ENCODE data around the gene CCDC194.
"Not testable (repeated sequence)": the region's sequence is repeated elsewhere in the genome, so short reads cannot be mapped to it uniquely, and the experiment has no call there.

CCDC194 gene

DNA sequence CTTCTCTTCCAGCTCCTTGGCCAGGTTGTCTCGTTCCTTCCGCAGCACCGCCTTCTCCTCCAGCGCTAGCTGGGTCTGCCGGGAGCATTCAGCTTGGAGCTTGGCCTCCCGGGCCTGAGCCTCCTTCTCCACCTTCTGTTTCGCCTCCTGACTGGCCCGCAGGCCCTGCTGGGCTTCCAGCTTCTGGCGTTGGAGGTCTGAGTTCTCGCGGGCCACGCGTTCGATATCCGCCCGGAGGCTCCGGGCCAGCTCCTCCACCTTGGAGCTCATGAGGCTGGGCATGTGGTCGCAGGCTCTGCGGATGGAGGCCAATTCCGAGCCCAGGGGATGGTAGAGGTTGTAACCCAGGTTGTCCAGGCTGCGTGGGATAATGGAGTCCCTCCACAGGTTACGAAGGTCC is 28.6 kb downstream of the CCDC194 start:
- DNase-seq, result no peak

DNA sequence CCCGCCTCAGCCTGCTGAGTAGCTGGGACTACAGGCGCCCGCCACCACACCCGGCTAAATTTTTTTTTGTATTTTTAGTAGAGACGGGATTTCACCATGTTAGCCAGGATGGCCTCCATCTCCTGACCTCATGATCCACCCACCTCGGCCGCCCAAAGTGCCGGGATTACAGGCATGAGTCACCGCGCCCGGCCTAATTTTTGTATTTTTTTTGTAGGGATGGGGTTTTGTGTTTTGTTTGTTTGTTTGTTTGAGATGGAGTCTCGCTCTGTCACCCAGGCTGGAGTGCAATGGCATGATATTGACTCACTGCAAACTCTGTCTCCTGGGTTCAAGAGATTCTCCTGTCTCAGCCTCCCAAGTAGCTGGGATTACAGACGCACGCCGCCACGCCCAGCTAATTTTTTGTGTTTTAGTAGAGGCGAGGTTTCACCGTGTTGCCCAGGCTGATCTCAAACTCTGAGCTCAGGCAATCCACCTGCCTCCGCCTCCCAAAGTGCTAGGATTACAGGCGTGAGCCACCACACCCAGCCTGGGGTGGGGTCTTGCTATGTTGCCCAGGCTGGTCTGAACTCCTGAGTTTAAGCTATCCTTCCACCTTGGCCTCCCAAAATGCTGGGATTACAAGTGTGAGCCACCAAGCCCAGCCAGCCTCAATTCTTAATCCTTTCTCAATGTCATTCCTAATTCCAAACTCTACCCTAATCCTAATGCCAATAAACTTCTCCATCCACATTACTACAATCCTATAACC is 30.0 kb downstream of the CCDC194 start:
- not testable (repeated sequence) for DNase-seq

DNA sequence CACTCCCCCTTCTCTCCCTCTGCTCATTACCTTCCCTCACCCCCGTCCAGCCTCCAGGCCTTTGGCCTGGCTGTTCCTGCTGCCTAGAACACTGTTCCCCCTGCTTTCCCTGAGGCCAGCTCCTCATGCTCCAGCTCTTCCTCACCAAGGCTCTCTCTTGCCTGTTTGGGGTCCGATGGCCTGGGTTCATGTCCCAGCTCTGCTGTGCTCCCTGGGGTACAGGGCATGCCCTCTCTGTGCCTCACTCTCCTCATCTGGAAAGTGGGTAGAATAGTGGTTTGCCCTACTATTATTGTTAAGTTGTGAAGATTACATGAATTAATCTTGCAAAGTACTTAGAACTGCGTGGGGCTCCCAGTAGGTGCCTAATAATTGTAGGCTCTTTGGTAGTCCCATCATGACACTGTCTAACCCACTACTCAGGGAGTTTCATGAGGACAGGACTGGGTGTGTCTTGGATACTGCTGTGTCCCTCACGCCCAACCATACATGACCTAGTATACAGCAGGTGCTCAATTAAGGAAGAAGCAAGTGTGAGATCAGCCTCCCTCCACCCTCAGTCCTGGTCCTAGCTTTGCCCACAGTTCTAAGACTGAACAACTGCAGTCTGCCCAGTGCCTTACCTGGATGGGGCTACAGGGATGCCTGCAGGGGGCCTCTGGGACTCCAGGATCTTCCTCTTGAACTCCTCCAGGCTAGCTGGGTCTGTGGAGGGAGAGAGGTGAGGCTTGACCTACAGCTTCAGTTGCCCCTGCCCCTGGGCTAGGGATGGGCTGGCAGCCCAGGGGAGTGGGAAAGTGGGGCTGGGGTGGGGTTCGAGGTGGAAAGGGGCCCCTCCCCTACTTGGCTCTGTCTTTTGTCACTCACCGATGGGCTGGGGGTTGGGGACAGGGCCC is 33.8 kb downstream of the CCDC194 start:
- DNase-seq, result no peak

DNA sequence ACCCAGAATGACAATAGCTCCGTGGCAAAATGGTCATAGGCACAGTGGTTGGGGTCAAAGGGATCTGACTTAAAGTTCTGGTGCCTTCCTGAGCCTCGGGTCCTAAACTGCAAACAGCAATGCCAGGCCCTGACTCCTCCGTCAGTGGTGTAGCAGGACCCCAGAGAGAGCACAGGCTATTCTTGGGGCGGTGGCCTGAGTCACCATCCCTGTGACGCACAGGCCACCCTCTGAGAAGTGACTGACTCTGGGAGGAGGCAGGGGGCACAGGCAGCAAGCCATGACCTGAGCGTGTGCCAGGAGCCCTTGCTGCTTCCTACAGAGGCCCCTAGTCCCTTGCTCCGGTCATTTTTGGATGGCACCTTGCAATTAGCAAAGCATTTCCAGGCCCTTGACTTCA is 35.6 kb downstream of the CCDC194 start:
- DNase-seq, result no peak

DNA sequence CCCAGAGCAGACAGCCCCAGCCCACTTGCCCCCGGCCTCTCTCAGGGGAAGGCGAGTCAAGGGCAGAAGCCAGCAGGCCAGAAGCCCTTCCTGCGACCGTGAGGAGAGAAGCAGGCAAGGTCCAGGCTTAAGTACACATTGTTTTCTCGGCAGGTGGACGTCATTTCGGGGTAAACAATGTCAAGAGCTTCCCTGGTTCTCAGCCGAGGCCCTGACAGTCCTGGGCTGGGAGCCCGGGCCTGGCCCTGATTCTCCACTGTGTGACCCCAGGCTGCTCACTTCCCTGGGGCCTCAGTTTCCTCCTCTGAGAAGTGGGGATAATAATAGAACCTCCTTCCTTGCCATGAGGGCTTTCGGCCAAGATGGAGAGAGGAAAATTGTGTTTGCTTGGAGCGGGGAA is 36.3 kb downstream of the CCDC194 start:
- DNase-seq, result no peak

DNA sequence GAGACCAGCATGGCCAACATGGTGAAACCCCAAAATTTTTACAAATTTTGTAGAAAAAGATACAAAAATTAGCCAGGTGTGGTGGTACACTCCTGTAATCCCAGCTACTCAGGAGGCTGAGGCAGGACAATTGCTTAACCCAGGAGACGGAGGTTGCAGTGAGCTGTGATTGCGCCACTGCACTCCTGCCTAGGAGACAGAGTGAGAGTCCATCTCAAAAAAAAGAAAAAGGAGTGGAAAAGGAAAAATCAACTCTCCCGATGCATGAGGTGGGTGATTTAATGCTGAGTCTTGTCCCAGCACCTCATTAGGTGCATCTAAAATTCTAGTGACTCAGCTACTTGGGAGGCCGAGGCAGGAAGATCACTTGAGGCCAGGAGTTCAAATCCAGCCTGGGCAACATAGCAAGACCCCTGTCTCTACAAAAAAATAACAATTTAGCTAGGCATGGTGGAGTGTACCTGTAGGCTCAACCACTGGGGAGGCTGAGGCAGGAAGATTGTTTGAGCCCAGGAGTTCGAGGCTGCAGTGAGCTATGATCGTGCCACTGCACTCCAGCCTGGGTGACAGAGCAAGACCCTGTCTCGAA is 36.8 kb downstream of the CCDC194 start:
- no peak for DNase-seq

DNA sequence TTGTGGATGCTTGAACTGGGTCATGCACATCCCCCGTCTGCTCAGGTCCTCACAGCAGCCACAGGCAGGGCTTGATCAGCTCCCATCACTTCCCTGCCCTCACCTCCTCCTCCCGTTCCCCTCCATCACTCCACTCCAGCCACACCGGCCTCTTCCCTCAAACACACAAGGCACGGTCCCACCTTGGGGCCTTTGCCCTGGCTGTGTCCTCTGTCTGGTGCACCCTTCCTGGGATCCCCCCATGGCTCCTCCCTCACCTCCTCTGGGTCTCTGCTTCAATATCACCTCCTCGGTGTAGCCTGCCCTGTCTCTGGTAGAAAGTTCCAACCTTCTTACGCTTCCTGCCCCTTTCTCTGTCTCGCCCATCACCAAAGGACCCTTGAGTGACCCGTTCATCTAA is 40.6 kb downstream of the CCDC194 start:
- no peak for DNase-seq

DNA sequence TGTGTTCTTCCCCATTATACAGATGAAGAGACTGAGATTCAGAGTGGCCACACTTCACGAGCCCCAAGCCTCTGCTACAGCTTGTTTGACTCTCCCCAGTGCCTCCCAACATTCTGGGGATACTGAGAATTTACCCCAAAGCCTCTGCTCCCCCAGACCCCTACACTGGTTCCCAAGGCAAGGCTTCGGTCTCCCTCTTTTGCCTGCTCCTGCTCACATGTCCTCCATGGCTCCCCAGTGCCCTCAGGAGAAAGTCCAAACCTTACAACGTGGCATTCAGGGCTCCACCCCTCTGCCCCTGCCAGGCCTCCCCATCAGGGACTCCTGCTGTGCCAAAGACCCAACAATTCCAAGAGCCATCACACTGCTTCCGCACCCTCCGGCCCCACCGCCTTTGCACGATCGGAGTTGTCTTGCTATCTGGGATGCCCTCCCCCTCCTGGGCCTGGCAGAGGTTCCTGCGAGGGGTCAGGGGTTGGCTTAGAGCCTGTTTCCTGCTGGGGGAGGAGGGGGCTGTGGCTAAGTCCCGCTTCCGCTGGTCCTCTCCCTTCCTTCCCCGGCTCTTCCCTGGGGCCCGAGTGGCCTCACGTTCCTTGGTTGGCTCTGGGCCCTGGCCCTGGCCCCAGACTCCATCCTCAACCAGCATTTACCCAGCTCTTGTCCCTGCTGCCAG is 41.3 kb downstream of the CCDC194 start:
- no peak for DNase-seq

DNA sequence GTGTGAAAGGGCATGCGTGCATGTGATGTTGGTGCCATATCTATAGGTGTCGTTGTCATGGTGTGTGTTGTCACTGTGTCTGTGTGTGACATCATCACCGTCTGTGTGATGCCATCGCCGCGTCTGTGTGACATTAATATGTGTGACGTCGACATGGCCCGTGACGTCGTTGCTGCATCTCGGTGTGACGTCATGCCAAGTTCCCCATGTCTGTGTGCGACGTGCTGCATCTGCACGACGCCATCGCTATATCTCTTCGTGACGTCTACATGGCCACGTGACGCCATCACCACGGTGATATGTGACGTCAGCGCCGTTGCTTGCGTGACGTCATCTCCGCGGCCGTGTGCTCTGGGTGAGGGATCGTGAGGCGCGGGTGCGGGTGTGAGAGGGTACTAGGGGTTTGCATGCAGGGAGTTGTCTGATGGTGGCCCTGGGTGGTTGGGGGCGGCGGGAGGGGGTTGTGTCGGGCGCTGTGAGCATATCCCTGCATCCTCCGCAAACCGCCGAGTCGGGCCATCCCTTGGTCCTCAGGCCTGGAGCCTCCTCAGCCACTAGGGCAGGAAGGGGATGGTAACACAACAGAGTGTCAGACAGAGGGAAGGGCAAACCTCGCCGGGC is 42.1 kb downstream of the CCDC194 start:
- DNase-seq, result no peak

DNA sequence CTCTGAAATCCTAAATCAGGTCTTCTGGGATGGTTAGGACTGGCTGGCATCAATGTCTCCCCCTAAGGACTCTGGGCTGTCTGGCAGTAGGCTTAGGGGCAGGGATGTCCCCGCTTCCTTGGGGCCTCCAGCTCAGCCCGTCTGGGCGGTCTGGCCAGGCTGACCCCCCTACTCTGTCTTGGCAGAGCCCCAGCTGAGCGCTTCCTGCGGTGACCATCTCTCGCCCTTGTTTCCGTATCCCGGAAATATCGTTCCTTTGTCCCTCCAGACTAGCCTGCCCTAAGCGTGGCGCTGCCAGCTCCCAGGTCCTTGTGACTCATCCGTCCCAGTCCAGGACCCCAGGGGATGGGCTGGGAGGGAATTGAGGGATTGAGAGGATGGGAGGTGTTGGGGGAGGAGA is 45.3 kb downstream of the CCDC194 start:
- DNase-seq, result no peak

DNA sequence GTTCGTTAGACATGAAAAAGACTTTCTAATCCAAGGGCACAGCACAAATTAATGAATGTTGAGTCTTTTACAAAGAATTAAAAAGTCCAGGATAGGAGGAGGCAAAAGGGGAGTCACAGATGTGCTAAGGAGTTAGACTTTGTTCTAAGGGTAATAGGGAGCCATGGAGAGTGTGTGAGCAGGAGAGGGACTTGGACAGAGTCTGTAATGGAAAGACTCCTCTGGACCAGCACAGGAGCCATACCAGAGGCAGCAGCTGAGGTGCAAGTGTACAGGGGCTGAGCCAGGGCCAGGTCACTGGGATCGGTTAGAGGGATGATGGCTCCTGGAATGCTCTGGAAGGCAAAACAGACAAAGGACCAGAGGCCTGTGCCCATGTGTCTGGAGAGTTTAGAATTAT is 46.1 kb downstream of the CCDC194 start:
- DNase-seq, result no peak

DNA sequence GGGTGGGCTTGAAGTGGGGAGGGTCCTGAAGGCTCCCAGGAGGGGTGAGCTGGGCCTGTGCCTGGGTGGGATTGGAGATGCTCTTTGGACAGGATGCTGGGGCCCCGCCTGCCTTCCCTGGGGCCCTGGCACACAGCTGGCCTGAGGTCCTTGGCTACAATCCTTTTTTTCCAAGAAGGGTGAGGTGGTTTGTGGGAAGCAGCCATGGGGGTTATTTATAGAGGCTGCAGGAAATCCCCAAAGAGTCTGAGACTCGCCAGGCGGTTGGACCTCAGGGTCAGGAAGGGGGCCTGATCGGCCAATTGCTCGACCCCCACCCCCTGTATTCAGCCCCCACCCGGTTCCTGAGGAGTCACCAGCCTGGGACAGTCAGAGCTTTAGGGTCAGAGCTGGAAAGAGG is 46.6 kb downstream of the CCDC194 start:
- no peak for DNase-seq

DNA sequence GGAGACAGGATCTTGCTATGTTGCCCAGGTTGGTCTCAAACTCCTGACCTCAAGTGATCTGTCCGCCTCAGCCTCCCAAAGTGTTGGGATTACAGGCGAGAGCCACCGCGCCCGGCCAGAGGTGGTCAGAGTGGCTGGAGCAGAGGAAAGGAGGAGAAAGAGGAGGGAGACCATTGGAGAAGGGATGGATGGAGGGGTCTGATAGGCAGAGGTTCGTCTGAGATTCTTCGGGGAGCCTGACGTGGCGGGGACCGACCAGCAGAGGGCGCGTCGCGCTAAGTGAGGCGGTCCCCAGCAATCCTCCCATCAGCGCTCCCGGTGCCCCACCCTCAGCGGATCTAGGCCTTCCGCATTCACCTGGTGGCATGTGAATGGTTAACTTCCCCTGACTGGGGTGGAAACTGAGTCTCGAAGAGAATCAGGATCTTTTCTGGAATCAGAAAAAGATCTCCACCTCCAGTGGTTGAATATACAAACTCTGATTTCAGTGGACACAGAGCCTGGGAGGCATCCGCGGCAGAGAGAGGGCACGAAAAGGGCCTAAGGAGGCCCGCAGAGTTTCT is 47.8 kb downstream of the CCDC194 start:
- DNase-seq, result peak; percentile 59

DNA sequence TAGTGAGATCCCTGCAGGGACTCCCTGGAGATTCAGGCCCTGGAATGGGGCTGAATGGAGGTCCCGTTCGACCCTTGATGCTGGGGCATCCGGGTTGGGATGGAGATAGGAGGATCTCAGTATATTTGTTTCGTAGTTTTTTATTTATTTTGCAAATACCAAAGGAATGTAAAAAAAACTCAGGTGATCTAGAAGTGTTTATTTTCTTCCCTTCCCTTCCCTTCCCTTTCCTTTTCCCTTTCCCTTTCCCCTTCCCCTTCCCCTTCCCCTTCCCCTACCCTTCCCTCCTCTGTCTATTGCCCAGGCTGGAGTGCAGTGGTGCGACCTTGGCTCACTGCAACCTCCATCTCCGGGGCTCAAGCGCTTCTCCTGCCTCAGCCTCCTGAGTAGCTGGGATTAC is 52.2 kb downstream of the CCDC194 start:
- DNase-seq, result no peak

DNA sequence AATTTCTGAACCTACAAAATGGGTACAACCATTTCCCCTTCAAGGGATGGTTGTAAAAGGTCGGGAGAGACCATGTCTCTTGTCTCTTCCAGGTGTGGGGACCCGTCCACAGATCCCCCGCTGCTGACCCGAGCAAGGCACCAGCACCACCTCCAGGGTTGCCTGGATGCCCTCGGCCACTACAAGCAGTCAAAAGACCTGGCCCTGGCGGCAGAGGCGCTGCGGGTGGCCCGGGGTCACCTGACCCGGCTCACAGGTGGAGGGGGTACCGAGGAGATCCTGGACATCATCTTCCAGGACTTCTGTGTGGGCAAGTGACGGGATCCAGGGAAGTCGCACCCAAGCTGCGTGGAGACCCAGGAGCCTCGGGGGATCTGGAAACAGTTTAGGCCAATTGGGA is 52.6 kb downstream of the CCDC194 start:
- no peak for DNase-seq

DNA sequence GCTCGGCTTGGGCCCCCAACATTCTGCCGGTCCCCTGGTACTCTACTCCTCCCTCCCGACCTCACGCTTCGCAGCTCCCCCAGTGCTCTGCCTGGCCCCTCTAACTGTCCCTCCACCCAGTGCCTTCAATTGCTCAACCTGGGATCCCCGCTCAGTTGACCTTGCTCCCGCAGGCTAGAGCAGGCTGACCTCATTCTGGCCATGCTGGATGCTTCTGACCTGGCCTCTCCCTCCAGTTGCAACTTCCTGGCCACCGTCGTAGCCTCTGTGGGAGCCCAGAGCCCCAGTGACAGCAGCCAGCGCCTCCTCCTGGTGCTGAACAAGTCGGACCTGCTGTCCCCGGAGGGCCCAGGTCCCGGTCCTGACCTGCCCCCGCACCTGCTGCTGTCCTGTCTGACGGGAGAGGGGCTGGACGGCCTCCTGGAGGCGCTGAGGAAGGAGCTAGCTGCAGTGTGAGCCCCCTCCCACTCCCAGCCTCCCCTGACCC is 53.1 kb downstream of the CCDC194 start:
- no peak for DNase-seq
